Fibroblast of lung (primary cell): ENCODE measurements around the gene LRRC58. TPM values are rescaled to one million over a fixed set of nuclear protein-coding genes. Genes with fewer than 3 reads are reported as not detected.

Experiments
- DNase-seq, 2 donors: peaks; one replicate each; pipeline versions ENCODE4 v3.0.0 to v3.0.0-alpha.2; 2010; ENCODE audit warnings: low read depth in 2 of 2
- H2AFZ ChIP-seq: 2 replicates; pipeline ENCODE4 v1.5.1; 2012; ENCODE audit warnings: low read length, control low read depth, inconsistent platforms
- H3K27ac ChIP-seq: 2 replicates; pipeline ENCODE4 v1.5.1; 2011; ENCODE audit warnings: low read length, control low read depth; ENCODE audit not compliant: insufficient read depth
- H3K27me3 ChIP-seq: 2 replicates; pipeline ENCODE4 v1.5.1; 2011; ENCODE audit warnings: mild to moderate bottlenecking, low read length; ENCODE audit not compliant: control insufficient read depth, insufficient read depth
- H3K36me3 ChIP-seq: 2 replicates; pipeline ENCODE4 v1.5.1; 2011; ENCODE audit warnings: low read length; ENCODE audit not compliant: control insufficient read depth, insufficient read depth
- H3K4me1 ChIP-seq: 2 replicates; pipeline ENCODE4 v1.5.1; 2011; ENCODE audit warnings: low read length; ENCODE audit not compliant: control insufficient read depth, insufficient read depth; ENCODE audit errors: extremely low read depth
- H3K4me2 ChIP-seq: 2 replicates; pipeline ENCODE4 v1.5.1; 2011; ENCODE audit warnings: low read length, control low read depth; ENCODE audit not compliant: insufficient read depth; ENCODE audit errors: extremely low read depth
- H3K4me3 ChIP-seq, 4 experiments: fragments of 200-600 bp in 1 of 4; sonication (generic) in 1 of 4; replicated peaks in 1 of 4; 2 replicates each; pipeline ENCODE4 v1.5.1; 2011 to 2016; ENCODE audit warnings: low read length in 4 of 4, low read depth in 3 of 4, mild to moderate bottlenecking in 3 of 4, control low read depth in 2 of 4, inconsistent platforms in 1 of 4, mixed read lengths in 1 of 4; ENCODE audit not compliant: insufficient read depth in 1 of 4; ENCODE audit errors: control extremely low read depth in 1 of 4
- H3K79me2 ChIP-seq: 2 replicates; pipeline ENCODE4 v1.5.1; 2012; ENCODE audit warnings: mild to moderate bottlenecking, low read length, inconsistent platforms; ENCODE audit not compliant: control insufficient read depth, insufficient read depth
- H3K9ac ChIP-seq: 2 replicates; pipeline ENCODE4 v1.5.1; 2011; ENCODE audit warnings: mild to moderate bottlenecking, low read length, control low read depth; ENCODE audit not compliant: insufficient read depth
- H3K9me3 ChIP-seq: 2 replicates; pipeline ENCODE4 v1.5.1; 2012; ENCODE audit warnings: low read depth, low read length; ENCODE audit not compliant: control insufficient read depth, insufficient read depth
- H4K20me1 ChIP-seq: 2 replicates; pipeline ENCODE4 v1.5.1; 2011; ENCODE audit warnings: low read length; ENCODE audit not compliant: control insufficient read depth, insufficient read depth; ENCODE audit errors: extremely low read depth
- CTCF ChIP-seq, 2 donors: IDR thresholded peaks in 1 of 2; conservative IDR thresholded peaks in 1 of 2; 1 replicate in 1 of 2; 2 replicates in 1 of 2; pipeline ENCODE4 v1.5.1; 2011 to 2012; ENCODE audit warnings: low read length in 2 of 2, control low read depth in 1 of 2, inconsistent platforms in 1 of 2, low read depth in 1 of 2, mild to moderate bottlenecking in 1 of 2
- EZH2 ChIP-seq: IDR thresholded peaks from 2 replicates; pipeline ENCODE4 v1.5.1; 2012; ENCODE audit warnings: low read length, control low read depth, mild to moderate bottlenecking; ENCODE audit errors: missing control alignments
- polyA plus RNA-seq, 2 donors: library from polyadenylated mRNA; depleted of rRNA in 1 of 2; stranded (reverse) in 1 of 2; unstranded in 1 of 2; fragments of >200 nt; gene quantifications; 2 replicates each; pipeline ENCODE4 v1.2.1, GENCODE V29; 2011 to 2012; ENCODE audit warnings: missing spikeins in 1 of 2
- total RNA-seq: library from RNA; depleted of rRNA; stranded (reverse); fragments of >200 nt; gene quantifications from 2 replicates; pipeline ENCODE4 v1.2.1, GENCODE V29; 2014

LRRC58 gene
- total and polyA plus RNA-seq, 2 donors (not counting 1 experiment from before 2014, with no cell fraction given) = 19.8 to 21.7 TPM

GRCh38 chr3:120349855-120350125, 636 bp upstream of the LRRC58 start:
- peak overlapping the region; percentile 85 for H3K9ac ChIP-seq
- peak overlapping the region; percentile 95 for H3K4me2 ChIP-seq
- H4K20me1 ChIP-seq = no peaks in the 10 kb centered on the region
- no peak for TF ChIP-seq EZH2
- no peak for TF ChIP-seq CTCF (conservative IDR thresholded peaks at IDR 0.05 in 1 of 2, IDR thresholded peaks at IDR 0.05 in 1 of 2; ENCODE audit: low read depth in 1 of 2, low read length in 2 of 2)
- peak overlapping the region; percentile 7 for H2AFZ ChIP-seq
- peak overlapping the region; percentile 82 to 92 (median 86) for H3K4me3 ChIP-seq
- DNase-seq = no peak
- no peaks in the 10 kb centered on the region for H3K4me1 ChIP-seq
- no peaks in the 10 kb centered on the region for H3K9me3 ChIP-seq
- H3K27ac ChIP-seq = peak overlapping the region; percentile 66
- peaks cover 39% of the 10 kb centered on the region for H3K79me2 ChIP-seq
- H3K36me3 ChIP-seq = no peaks in the 10 kb centered on the region
- H3K27me3 ChIP-seq = peaks cover 2% of the 10 kb centered on the region

- Histone ChIP-seq H3K79me2 (peaks cover 50% of the 10 kb centered on the region), H3K4me2 (peak overlapping the region; percentile 86), H3K9me3 (no peaks in the 10 kb centered on the region), H3K4me3 (peak overlapping the region; percentile 83 to 92 (median 89)), H2AFZ (peak overlapping the region; percentile 79), H3K27me3 (no peaks in the 10 kb centered on the region), H3K9ac (peak overlapping the region; percentile 85), H4K20me1 (no peaks in the 10 kb centered on the region), H3K4me1 (no peaks in the 10 kb centered on the region), H3K36me3 (no peaks in the 10 kb centered on the region), H3K27ac (peak overlapping the region; percentile 66)
- TF ChIP-seq EZH2 (no peak), CTCF (conservative IDR thresholded peaks at IDR 0.05 in 1 of 2, IDR thresholded peaks at IDR 0.05 in 1 of 2; ENCODE audit: low read depth in 1 of 2, low read length in 2 of 2) (no peak)
- DNase-seq = peak; percentile 4 to 8
Measured at GRCh38 chr3:120348065-120348990, 826 bp downstream of the LRRC58 start.

- no peaks in the 10 kb centered on the region for H3K9me3 ChIP-seq
- H3K4me2 ChIP-seq = peak overlapping the region; percentile 23
- no peak overlapping the region for H3K4me3 ChIP-seq
- H3K4me1 ChIP-seq = no peaks in the 10 kb centered on the region
- peak; percentile 6 to 65 for DNase-seq
- H3K36me3 ChIP-seq = no peaks in the 10 kb centered on the region
- TF ChIP-seq EZH2 = no peak
- no peak overlapping the region for H3K27ac ChIP-seq
- H2AFZ ChIP-seq = no peak overlapping the region
- H3K27me3 ChIP-seq = no peaks in the 10 kb centered on the region
- H4K20me1 ChIP-seq = no peaks in the 10 kb centered on the region
- H3K9ac ChIP-seq = no peak overlapping the region
- H3K79me2 ChIP-seq = peaks cover 73% of the 10 kb centered on the region
Measured at GRCh38 chr3:120344349-120344748, 4.8 kb downstream of the LRRC58 start.
